GM21737 (cell line): ENCODE results near the gene SHANK1.

Experiments used
- ATAC-seq: cut with Tn5 transposase; IDR thresholded peaks from one replicate; pipeline ENCODE4 v1.9.1; 2021; ENCODE audit warnings: mild to moderate bottlenecking, moderate library complexity; ENCODE audit not compliant: unreplicated experiment

The SHANK1 gene

GRCh38 chr19:50713556-50714236 lies 5.9 kb downstream of the SHANK1 start:
- no peak for ATAC-seq

GRCh38 chr19:50712833-50713232 lies 6.8 kb downstream of the SHANK1 start:
- ATAC-seq, result no peak

DNA sequence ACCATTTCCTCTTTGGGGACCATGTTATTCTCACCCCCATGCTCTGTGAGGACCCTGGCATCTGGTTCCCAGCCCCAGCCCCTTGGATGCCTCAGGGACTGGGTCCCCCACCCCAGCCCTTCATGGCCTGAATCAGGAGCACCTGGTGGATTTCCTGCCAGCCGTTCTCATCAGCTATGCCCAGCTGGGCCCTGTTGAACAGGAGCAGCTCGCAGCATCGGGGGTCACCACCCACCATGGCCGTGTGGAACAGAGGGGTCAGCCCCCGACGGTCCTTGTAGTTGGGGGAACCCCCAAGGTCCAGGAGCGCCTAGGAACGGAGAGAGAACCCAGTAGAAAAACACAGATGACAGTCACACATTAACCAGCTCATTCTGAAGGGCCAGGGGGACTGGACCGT lies 7.8 kb downstream of the SHANK1 start:
- no peak for ATAC-seq

DNA sequence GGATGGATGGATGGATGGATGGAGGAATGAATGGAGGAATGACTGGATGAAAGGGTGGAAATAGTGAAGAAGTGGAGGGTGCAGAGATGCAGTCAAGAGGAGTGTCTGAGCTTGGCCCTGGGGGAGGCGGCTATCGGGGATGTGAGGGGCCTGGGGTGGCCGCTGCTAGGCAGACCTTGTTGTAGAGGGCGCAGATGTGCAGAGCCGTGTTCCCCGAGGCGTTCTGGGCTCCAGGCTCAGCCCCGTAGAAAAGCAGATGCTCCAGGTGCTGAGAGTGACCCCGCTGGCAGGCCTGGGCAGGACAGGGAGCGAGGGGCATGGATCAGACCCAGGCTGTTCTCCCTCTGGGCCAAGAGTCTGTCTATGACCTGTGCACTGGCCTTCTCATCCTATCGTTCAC lies 8.4 kb downstream of the SHANK1 start:
- ATAC-seq, result no peak

- no peak for ATAC-seq
Measured at GRCh38 chr19:50710612-50711011, 9.0 kb downstream of the SHANK1 start.

DNA sequence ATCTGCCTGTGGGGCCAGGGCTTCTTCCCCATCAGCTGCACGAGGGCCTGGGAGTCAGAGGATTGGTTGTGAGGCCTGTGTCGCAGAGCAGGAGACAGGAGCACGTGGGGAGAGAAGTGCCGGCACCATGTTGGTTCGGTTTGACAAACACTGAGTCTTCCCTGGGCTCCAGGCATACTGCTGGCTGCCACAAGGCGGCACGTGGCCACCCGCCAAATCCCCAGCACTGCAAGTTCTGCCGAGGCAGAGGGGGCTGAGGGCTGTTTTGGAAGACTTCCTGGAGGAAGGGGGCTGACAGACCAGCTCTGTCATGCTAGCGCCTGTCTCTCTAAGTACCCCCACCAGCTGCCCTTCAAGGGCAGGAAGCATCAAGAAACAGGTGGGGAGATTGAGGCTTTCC lies 9.5 kb downstream of the SHANK1 start:
- no peak for ATAC-seq

DNA sequence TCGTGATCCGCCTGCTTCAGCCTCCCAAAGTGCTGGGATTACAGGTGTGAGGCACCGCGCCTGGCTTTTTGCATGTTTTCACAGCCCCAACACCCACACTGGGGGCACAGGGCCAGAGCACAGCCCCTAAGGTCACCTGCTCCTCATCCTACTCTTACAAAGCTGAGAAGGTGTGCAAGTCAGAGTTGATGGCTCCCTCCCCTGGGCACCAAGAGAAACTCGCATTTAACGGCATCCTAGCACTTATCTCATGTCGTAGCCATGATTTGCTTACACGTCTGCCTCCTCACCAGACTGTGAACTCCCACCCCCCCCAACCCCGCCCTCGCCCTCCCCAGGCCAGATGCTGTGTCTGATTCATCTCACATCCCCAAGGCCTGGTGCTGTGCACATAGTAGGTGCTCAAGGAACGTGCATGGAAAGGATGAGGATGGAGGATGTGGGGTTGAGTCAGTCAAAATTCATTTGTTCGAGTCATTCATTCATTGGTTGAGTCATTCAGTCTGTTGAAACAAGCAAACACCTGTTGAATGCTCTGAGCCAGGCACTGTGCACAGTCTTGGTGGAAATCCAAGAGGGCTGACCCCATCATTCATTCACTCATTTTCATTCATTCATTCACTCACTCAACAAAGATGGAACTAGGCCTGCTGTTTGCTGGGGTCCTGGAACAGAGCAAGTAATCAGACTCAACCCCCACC lies 11.3 kb downstream of the SHANK1 start:
- ATAC-seq, result no peak

DNA sequence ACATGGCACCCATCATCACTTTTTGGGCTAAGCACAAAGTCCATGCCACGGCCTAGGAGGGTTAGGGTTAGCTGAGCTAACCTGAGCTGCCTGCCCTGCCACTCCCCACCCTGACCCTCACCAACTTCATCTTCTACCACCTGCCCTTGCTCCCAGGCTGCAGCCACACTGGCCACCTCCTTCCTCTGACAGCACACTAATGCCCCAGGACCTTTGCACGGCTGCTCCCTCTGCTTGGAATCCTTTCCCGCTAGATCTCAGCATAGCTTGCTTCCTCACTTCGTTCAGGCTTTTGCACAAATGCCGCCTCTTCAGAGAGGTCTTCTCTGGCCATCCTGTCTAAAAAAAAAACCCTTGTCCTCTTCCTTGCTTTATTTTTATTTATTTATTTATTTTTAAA lies 13.2 kb downstream of the SHANK1 start:
- ATAC-seq, result no peak

DNA sequence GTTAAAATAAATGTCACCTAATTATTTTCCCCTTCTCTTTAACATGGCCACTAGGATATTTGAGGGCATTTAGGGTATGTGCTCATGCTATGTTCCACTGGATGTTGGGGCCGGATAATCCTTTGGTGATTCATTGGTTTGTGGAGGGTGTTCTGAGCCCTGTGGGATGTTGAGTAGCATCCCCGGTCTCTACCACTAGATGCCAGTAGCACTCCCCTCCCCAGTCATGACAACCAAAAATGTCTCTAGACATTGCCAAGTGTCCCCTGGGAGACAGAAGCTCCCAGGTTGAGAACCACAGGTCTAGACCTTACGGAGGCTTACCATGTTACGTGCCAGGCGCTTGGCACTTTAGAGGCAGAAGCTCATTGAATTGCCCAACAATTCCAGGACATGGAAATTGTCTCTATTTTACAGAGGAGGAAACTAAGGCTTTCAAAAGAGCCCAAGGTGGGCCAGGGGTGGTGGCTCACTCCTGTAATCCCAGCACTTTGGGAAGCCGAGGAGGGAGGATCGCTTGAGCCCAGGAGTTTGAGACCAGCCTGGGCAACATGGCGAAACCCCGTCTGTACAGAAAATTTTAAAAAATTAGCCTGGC lies 14.1 kb downstream of the SHANK1 start:
- ATAC-seq, result no peak

DNA sequence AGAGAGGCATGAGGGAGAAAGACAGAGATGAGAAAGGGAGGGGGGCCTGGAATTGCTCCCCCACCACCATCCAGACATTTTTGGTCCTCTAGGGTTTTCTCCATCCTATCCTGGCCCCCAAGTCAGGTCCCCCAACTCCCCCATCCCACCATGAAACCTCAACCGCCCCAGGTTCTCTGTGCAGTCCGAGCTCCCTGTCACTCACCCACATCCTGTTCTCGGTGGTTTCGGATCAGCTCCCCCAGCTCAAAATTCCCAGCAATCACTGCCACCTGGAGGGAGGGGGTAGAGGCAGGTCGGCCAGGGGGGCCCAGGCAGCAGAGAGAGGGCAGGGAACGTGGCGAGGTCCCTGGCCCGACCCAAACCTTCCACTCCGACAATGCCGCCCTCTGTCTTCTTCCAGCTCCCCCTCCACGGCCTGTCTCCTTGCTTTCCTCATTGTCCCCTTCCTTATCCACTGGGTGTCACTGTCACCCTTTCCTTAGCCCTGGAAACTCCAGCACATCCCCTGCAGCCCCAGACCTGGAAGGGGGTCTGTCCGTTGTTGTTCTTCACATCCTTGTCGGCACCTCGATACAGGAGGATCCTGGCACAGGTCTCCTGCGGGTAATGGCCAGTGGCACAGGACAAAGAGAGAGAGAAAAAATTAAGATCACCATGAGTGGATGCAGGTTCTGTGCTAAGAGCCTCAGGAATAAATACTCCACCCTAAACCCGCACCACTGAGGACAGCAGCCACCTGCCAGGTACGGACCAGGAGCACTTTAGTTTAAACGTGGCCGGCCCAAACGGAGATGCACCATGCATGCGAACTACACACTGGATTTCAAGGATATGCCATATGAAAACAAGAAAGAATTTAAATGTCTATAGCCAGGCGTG lies 15.4 kb downstream of the SHANK1 start:
- no peak for ATAC-seq

DNA sequence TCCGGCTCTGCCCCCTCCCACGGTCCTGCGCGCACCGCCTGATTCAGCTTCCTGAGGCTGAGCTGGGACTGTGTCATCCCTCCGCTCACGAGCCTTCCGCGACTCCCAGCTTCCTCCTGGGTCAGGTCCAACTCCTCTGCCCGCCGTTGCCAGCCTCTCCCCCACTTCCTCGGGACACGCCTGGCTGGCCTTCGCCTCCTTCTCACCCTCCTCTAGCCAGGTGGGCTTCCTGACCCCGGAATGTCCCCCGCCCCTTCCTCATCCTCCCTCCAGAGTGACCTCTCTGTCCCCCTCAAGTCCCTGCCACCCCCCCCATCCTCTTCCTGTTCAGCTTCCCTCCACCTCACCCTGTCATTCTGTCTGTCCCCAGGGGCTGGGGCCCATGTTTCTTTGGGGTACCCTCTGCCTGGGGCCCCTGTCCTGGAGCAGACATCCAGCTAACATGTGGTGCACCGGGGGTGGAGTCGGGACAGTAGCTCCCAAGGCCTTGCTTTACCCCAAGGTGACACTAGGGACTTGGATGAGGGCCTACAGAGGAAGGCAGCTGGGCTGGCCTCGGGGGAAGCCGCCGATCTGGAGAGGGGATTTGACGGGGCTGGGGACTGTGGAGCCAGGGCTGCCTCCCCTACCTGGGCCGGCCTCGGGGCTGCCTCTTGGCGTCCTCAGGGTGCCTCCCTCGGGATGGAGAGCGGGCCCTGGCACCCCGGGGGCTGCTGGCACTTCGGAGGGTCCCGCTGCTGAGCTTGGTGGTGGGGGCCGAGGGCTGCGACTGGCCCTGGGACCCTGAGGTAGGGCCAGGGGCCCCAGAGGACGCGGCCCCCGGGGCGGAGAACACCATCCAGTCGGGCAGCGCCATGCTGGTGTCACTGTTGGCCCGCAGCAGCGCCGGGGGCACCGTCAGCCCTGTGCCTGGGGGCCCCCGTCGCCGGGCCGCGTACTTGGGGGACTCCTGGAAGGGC lies 16.5 kb downstream of the SHANK1 start:
- ATAC-seq, result no peak

DNA sequence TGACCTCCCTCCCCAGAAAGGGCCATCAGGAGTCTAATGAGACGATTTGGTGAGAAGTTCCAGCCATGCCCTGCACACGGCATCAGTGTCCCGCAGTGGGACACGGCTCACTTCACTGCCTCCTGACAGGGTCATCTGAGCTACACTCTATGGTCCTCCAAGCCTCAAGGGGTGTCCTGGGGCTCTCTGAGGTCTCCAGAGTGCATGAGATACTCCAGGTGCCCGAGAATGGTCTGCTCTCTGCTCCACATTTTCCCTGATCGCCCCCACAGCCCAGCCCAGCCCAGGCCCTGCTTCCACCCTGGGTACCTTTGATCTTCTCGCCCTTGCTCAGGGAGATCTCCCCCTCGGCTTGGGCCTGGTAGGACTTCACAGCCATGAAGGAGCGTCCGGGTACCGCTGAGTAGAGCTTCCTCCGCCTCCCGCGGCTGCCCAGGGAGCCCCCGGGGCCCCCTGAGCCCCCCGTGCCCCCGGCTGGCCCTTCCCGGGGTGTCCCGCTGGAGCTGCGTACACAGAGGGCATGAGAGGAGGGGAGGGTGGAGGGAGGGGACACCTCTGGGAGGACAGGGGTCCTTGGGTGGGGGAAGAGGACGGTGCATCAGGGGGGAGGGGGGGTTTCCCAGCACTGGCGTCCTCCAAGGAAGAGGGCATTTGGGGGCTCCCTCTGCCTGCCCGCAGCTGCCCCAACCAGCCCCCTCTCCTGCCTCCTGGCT lies 17.3 kb downstream of the SHANK1 start:
- no peak for ATAC-seq

GRCh38 chr19:50701367-50701985 lies 18.1 kb downstream of the SHANK1 start:
- no peak for ATAC-seq

DNA sequence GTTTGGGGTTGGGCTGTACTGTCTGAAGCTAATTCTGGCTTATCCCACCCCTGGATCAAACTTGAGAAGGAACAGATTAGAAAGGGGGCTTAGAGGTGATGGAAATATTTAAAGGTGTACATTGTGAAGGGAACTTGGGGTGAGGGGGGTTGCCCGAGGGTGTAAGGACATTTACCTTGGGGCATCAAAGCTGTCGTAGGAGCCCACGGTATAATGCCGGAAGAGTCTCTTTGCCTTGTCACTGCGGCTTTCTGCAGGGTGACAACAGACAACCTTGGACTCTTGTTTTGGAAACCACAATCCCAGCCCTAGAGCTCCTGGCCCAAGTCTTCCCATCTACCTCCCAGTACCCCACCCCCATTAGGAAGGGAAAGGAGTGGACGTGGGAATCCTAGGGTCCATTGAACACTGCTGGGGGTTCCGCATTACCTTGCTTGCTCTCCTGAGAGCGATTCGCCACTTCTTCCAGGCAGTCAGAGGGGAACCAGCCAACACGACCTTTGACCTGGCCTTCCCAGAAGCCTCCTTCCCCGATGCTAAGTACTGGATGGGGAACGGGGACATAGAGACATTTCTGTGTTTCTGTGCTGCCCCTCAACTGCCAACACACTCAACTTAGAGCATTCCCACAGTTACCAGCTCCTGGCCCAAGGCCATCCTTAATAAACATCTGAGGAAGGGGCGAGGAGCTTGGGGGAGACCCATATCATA lies 22.0 kb downstream of the SHANK1 start:
- no peak for ATAC-seq

- ATAC-seq, result no peak
Measured at GRCh38 chr19:50696094-50696483, 23.5 kb downstream of the SHANK1 start.

- no peak for ATAC-seq
Measured at GRCh38 chr19:50695251-50696093, 24.1 kb downstream of the SHANK1 start.

GRCh38 chr19:50694815-50695145 lies 24.8 kb downstream of the SHANK1 start:
- no peak for ATAC-seq
